Measurements from ENCODE around the gene SHBG.
"Not testable (repeated sequence)": the region's sequence is repeated elsewhere in the genome, so short reads cannot be mapped to it uniquely, and the experiment has no call there.

SHBG gene

GRCh38 chr17:7592422-7593021, 37.4 kb upstream of the SHBG start:
- no peak for DNase-seq (ENCODE audit: low read depth)
- no peak overlapping the region for H3K4me3 ChIP-seq (ENCODE audit: low read depth, low read length)
- no peak for TF ChIP-seq CTCF (IDR thresholded peaks at IDR 0.05; ENCODE audit: low read depth, low read length, missing control alignments)

- no peak for DNase-seq (ENCODE audit: low read depth)
- no peak for TF ChIP-seq CTCF (IDR thresholded peaks at IDR 0.05; ENCODE audit: low read depth, low read length, missing control alignments)
- H3K4me3 ChIP-seq (ENCODE audit: low read depth, low read length): no peak overlapping the region
Measured at GRCh38 chr17:7593296-7593695, 36.6 kb upstream of the SHBG start.

- not testable (repeated sequence) for H3K4me3 ChIP-seq (ENCODE audit: low read depth, low read length)
Measured at GRCh38 chr17:7597561-7597960, 32.4 kb upstream of the SHBG start.

GRCh38 chr17:7606280-7606679, 23.7 kb upstream of the SHBG start:
- H3K4me3 ChIP-seq (ENCODE audit: low read depth, low read length): no peak overlapping the region
- no peak for DNase-seq (ENCODE audit: low read depth)
- TF ChIP-seq CTCF (IDR thresholded peaks at IDR 0.05; ENCODE audit: low read depth, low read length, missing control alignments): no peak

More at GRCh38 chr17:7597561-7597960, 32.4 kb upstream of the SHBG start:
- not testable (repeated sequence) for DNase-seq (ENCODE audit: low read depth)

GRCh38 chr17:7610641-7611040, 19.3 kb upstream of the SHBG start:
- DNase-seq (ENCODE audit: low read depth): no peak
- no peak for TF ChIP-seq CTCF (IDR thresholded peaks at IDR 0.05; ENCODE audit: low read depth, low read length, missing control alignments)
- H3K4me3 ChIP-seq (ENCODE audit: low read depth, low read length): no peak overlapping the region

GRCh38 chr17:7611635-7612293, 18.2 kb upstream of the SHBG start:
- no peak overlapping the region for H3K4me3 ChIP-seq (ENCODE audit: low read depth, low read length)
- TF ChIP-seq CTCF (IDR thresholded peaks at IDR 0.05; ENCODE audit: low read depth, low read length, missing control alignments): no peak

GRCh38 chr17:7612294-7612640, 17.7 kb upstream of the SHBG start:
- no peak for DNase-seq (ENCODE audit: low read depth)
- no peak overlapping the region for H3K4me3 ChIP-seq (ENCODE audit: low read depth, low read length)
- TF ChIP-seq CTCF (IDR thresholded peaks at IDR 0.05; ENCODE audit: low read depth, low read length, missing control alignments): no peak

More at GRCh38 chr17:7611635-7612293, 18.2 kb upstream of the SHBG start:
- DNase-seq (ENCODE audit: low read depth): no peak
